ENCODE data around the gene BCAT1. TPM values are rescaled to one million over a fixed set of nuclear protein-coding genes. Genes with fewer than 3 reads are reported as not detected.

BCAT1 gene
- total and polyA plus RNA-seq, 2 of the 8 experiments (the other 6 are each of a cell fraction or from before 2014, with no cell fraction given): 19.7 to 263 TPM

GRCh38 chr12:24955853-24956252 is 7.0 kb upstream of the BCAT1 start (continued):
- TF ChIP-seq CBX8 (IDR thresholded peaks at IDR 0.05; ENCODE audit: borderline replicate concordance, low read depth, low read length) (no peak), TBP (IDR thresholded peaks at IDR 0.05; ENCODE audit: low read depth, low read length) (no peak), TAF1 (IDR thresholded peaks at IDR 0.05; ENCODE audit: low read depth, low read length) (no peak), CREB1 (IDR thresholded peaks at IDR 0.05) (no peak)

Measured in H1 (cell line).